K562 (cell line): ENCODE results near the gene CMTM4. TPM values are rescaled to one million over a fixed set of nuclear protein-coding genes. Genes with fewer than 3 reads are reported as not detected.
A peak's percentile ranks its signal among the peaks of the same experiment; 100 is the strongest.

Experiments
- ATF4 ChIP-seq: fragments of 450-650 bp; formaldehyde crosslinking; IDR thresholded peaks from 2 replicates; pipeline ENCODE4 v1.4.0; 2022; ENCODE audit warnings: mild to moderate bottlenecking, moderate library complexity
- EHMT2 ChIP-seq: fragments of 450-650 bp; IDR thresholded peaks from 2 replicates; pipeline ENCODE4 v1.6.1; 2018; ENCODE audit warnings: antibody characterized with exemption
- FOXA3 ChIP-seq, 2 experiments: fragments of 450-650 bp in 1 of 2; sonication (generic) in 1 of 2; formaldehyde crosslinking; IDR thresholded peaks in 1 of 2; conservative IDR thresholded peaks in 1 of 2; 2 replicates each; pipeline versions ENCODE4 v1.4.0 to v1.8.0; 2020 to 2022; ENCODE audit warnings: mild to moderate bottlenecking in 2 of 2, missing genetic modification reagents in 1 of 2
- HDAC6 ChIP-seq: IDR thresholded peaks from 2 replicates; pipeline ENCODE4 v1.6.1; 2012; ENCODE audit warnings: low read depth, mild to moderate bottlenecking, control low read depth, inconsistent platforms, low read length, moderate library complexity
- JUN ChIP-seq, 2 experiments: sonication (generic) in 1 of 2; formaldehyde crosslinking in 1 of 2; IDR thresholded peaks; 2 replicates each; pipeline versions ENCODE4 v1.6.1 to v1.8.0; 2012 to 2022; ENCODE audit warnings: borderline replicate concordance in 2 of 2, mild to moderate bottlenecking in 2 of 2, improper control_type of control experiment in 1 of 2, low read depth in 1 of 2, low read length in 1 of 2, missing genetic modification reagents in 1 of 2
- MGA ChIP-seq: fragments of 450-650 bp; IDR thresholded peaks from 2 replicates; pipeline ENCODE4 v1.6.1; 2016; ENCODE audit warnings: mild to moderate bottlenecking, moderate library complexity
- NCOR1 ChIP-seq: fragments of 450-650 bp; IDR thresholded peaks from 2 replicates; pipeline ENCODE4 v1.6.1; 2016; ENCODE audit warnings: mild to moderate bottlenecking, moderate library complexity
- NFATC3 ChIP-seq: fragments of 450-650 bp; IDR thresholded peaks from 2 replicates; pipeline ENCODE4 v1.6.1; 2017; ENCODE audit warnings: mild to moderate bottlenecking
- SP2 ChIP-seq: IDR thresholded peaks from 2 replicates; pipeline ENCODE4 v1.6.1; 2011; ENCODE audit warnings: mild to moderate bottlenecking, low read depth, low read length, moderate library complexity; ENCODE audit not compliant: poor library complexity, severe bottlenecking; ENCODE audit errors: extremely low read depth
- TCF7 ChIP-seq: sonication (generic); IDR thresholded peaks from 2 replicates; pipeline ENCODE4 v1.6.1; 2016; ENCODE audit warnings: antibody characterized with exemption, borderline replicate concordance
- THRAP3 ChIP-seq: fragments of 450-650 bp; IDR thresholded peaks from 2 replicates; pipeline ENCODE4 v1.6.1; 2016; ENCODE audit warnings: mild to moderate bottlenecking, inconsistent platforms, borderline replicate concordance
- ZBTB1 ChIP-seq: sonication (generic); formaldehyde crosslinking; IDR thresholded peaks from 2 replicates; pipeline ENCODE4 v1.8.1; 2023; ENCODE audit warnings: missing genetic modification reagents, low read depth, mild to moderate bottlenecking, borderline replicate concordance
- polyA plus RNA-seq, 8 experiments: library from polyadenylated mRNA; depleted of rRNA in 4 of 8; stranded (reverse) in 5 of 8; unstranded in 3 of 8; fragments of >200 nt; fragmentation: Nextera tagmentation in 2 of 8; fragmentation: Illumina TruSeq in 1 of 8; extraction: Ambion mirVana in 2 of 8; extraction: Trizol in 1 of 8; gene quantifications; 2 replicates each; pipeline versions ENCODE4 v1.2.1 to v1.2.3, GENCODE V29; 2011 to 2014; ENCODE audit warnings: inconsistent platforms in 1 of 8, missing spikeins in 1 of 8
- total RNA-seq, 7 experiments: library from RNA; depleted of rRNA in 6 of 7; stranded (reverse); fragments of >200 nt in 6 of 7; fragmentation: Illumina TruSeq in 2 of 7; extraction: Trizol in 2 of 7; gene quantifications; 2 replicates each; pipeline versions ENCODE4 v1.2.1 to v1.2.3, GENCODE V29; 2011 to 2021; ENCODE audit warnings: low replicate concordance in 1 of 7

The CMTM4 gene
- total and polyA plus RNA-seq, 9 of the 15 experiments (the other 6 are each of a cell fraction or from before 2014, with no cell fraction given) = 2.0 to 21.3 (median 12.5) TPM

DNA sequence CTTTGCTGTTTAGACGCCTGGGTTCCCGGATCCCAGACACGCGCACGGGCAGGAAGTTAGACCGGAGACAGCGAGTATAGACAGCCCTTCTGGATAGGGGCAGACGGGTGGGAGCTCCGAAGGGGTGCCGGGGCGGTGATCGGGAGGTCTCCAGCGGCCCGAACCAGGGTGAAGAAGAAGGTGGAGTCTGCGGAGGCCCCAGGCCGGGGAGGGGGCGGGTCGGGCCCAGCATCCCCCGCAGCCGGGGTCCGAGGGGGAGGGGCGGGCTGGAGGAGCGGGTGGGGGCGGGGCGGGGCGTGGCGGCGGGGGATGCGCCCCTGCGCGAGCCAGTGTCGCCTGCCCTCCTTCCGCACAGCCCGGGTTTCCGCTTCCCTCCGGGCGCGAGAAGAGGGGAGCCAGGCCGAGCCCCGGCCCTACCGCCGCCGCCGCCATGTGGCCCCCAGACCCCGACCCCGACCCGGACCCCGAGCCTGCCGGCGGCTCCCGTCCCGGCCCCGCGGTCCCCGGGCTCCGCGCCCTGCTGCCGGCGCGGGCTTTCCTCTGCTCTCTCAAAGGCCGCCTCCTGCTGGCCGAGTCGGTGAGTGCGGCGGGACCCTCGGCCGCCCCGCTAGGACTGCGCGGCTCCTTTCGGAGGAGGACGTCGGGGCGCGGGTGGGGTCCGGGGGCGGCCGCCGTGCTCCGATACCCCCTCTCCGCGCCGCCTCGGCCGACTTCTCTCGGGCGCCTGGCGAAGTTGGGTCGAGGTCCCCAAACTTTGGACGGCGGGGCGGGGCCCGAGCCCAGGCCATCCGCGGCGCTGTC is 92.0 kb downstream of the CMTM4 start, which contains the start of gene CMTM3 (continued):
- TF ChIP-seq ATF4 (CRISPR knock-in tag) = no peak
- TF ChIP-seq NCOR1 = no peak
- TF ChIP-seq EHMT2 = no peak
- TF ChIP-seq MGA = no peak
- TF ChIP-seq NFATC3 = no peak
- no peak for TF ChIP-seq HDAC6
- TF ChIP-seq TCF7 = no peak
- TF ChIP-seq ZBTB1 (CRISPR knock-in tag) = no peak
- TF ChIP-seq JUN (IDR thresholded peaks at IDR 0.05; ENCODE audit: borderline replicate concordance, low read depth, low read length) = no peak
- no peak for TF ChIP-seq JUN (CRISPR knock-in tag; IDR thresholded peaks at IDR 0.05; ENCODE audit: borderline replicate concordance)
- no peak for TF ChIP-seq THRAP3
- 0 out of 4 replicates have a peak, but pooled peaks of 1 of the 2 experiments have one; percentile 1 for TF ChIP-seq FOXA3 (CRISPR knock-in tag; conservative IDR thresholded peaks at IDR 0.05 in 1 of 2, IDR thresholded peaks at IDR 0.05 in 1 of 2)
- TF ChIP-seq SP2 = no peak
